Stimulated activated CD8-positive, alpha-beta memory T cell treated with anti-CD3 and anti-CD28 coated beads, Interleukin-12 subunit alpha, Interleukin-12 subunit beta, amount 100 ng/mL, for 1 hour (primary cell): ENCODE results near the gene PPP3CA.

Experiments
- DNase-seq: peaks from one replicate; pipeline ENCODE4 v3.0.0-alpha.2; 2020; ENCODE audit warnings: low read depth

The PPP3CA gene

GRCh38 chr4:101042847-101043246 is 304.5 kb downstream of the PPP3CA start:
- no peak for DNase-seq

GRCh38 chr4:101040776-101041175 is 306.6 kb downstream of the PPP3CA start:
- no peak for DNase-seq

DNA sequence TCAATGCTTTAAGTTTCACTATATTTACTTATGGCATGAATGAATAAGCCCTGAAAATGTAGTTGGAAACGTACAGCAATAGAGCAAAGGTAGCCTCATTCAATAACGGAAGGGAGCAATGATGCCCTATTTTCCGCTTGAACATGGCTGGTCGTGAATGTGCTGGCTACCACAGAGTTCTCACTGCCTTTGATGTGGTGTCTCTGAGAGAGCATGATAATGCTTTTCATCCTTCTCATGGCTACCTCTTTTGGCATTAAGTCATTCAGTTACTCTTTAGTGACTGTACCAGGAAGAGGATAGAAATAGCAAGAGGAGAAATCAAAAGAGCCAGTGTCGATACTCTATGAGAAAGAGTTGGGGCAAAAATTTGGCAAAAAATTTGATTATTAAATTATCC is 308.0 kb downstream of the PPP3CA start:
- DNase-seq, result no peak

DNA sequence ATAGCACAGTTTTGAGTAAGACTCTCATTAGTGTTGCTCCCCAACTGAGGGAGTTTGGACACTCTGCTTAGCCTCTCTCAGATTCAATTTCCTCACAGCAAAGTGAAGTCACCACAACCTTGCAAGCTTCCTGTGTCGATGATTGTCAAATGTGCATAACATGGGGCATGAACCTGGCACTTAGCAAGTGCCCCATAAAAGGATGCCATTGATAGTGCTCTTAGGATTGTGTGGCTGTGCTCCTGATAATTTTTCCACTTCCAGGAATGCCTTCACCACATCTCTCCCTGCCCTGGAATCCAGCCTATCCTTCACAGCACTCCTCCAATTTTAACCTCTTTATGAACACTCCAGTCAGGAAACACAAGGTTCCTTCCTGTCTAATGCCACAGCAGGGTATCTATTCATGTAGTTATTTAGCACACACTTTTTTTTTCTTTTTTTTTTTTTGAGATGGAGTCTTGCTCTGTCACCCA is 309.4 kb downstream of the PPP3CA start:
- DNase-seq, result no peak

GRCh38 chr4:101037249-101037648 is 310.1 kb downstream of the PPP3CA start:
- no peak for DNase-seq

DNA sequence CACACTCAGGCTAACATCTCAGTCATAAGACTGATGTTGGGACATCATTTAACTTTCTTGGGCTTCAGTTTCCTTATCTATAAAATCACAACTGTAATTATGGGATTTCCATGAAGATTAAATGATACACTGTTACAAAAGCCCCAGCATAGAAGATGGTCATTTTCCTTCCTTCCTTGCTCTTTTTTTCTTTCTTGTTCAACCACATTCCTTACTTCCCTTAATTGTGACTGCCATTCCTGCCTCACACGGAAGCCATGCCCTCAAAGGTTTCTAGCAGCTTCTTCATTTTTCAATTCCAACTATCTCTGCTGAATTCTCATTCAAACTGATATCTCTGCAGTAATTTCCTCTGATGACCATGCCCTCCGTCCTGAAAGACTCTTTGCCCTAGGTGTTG is 311.8 kb downstream of the PPP3CA start:
- no peak for DNase-seq

DNA sequence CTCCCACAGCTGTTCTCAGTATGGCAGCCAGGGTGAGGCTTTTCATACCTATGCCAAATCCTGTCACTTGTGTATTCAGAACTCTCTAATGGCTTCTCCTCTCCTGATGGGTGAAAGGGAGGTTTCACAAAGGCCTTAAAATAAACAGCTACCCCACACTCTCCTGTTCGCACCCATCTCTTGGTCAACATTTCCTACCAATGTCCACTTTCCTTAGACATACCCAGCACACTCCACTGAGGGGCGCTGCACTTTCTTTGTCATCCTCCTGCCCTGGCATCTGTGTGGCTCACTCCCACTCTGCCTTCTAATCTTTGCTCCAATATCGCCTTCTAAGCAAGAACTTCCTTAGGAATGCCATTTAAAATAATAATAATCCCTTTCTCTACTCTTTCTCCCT is 313.3 kb downstream of the PPP3CA start:
- DNase-seq, result no peak

- no peak for DNase-seq
These were observed 314.8 kb downstream of the PPP3CA start for GRCh38 chr4:101032541-101032940.

- no peak for DNase-seq
These were observed 315.4 kb downstream of the PPP3CA start for GRCh38 chr4:101031971-101032370.

- DNase-seq, result no peak
These were observed 318.4 kb downstream of the PPP3CA start for GRCh38 chr4:101028886-101029285.

DNA sequence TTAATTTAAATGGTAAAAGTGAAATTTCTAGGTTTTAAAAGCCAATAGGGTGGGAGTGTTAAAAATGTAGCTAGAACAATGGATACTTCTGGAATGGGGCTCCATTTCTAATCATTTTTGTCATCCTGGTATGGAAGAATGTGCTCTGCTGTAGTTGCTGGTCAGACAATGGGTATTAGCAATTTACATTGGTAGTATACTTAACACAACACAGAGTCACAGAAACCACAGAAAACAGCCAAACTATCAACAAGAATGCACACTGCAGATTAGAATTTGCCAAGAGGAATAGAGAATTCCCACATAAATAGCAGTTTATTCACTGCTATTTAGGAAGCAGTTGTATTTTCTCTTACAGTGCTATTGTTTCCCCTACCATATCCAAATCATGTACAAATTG is 319.6 kb downstream of the PPP3CA start:
- no peak for DNase-seq

DNA sequence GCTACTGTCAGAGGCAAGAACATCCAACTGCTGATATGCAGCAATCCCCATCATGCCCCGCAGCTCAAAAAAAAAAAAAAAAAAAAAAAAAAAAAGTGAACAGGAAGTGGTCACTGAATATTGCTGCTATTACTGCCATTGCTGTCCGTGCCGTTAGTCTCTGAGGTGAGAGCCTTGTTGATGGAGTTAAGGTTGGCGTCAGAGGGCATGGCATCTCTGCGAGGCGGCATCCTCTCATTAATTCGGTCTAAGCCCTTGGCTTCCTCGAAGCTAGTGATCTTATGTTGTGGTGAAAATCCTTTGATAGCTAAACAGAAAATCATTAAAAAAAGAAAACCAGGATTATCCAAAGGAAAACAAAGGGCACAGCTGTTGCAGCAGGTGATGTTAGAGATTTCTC is 321.6 kb downstream of the PPP3CA start:
- no peak for DNase-seq

GRCh38 chr4:101022151-101023024 is 324.9 kb downstream of the PPP3CA start:
- no peak for DNase-seq

DNA sequence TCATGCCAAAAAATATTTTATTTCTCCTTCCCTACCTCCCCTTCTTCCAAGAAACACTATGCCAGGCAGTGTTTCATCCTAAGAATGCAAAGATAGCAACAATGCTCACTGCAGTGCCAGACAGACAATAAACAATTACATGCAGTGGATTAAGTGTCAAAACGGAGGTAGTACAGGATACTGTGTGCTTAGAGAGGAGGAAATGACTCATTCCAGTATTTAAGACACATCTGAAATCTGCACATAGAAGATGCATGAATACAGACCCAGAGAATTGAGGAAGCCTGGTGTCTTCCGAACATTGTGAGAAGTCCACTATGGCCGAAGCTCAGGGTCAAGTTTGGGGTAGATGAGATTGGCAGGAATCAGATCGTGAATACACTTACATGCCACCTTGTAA is 326.4 kb downstream of the PPP3CA start:
- no peak for DNase-seq

DNA sequence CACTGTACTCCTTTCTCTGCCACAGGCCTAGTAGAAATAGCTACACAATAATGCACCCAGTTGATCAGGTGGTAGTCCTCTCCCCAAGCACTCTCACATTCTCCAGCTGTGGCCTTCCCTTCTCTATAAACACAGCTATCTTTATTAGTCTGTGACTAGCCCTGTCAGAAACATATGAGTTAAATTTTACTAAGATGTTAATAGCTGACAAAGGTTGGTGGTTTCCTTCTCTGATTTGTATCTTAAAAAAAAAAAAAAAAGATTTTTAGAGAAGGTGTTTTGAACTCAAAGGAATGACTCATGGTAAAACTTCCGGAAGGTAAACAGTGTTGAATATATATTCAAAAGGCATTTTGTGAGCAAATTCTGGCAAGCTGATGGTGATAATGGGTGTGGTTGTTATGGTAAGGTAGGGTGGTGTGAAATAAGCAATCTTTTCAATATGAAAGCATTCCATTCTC is 327.4 kb downstream of the PPP3CA start:
- DNase-seq, result no peak

GRCh38 chr4:101019313-101019712 is 328.0 kb downstream of the PPP3CA start:
- DNase-seq, result no peak

GRCh38 chr4:101018836-101019235 is 328.5 kb downstream of the PPP3CA start:
- DNase-seq, result no peak

GRCh38 chr4:101014417-101014816 is 332.9 kb downstream of the PPP3CA start:
- DNase-seq, result no peak

GRCh38 chr4:101010987-101011386 is 336.3 kb downstream of the PPP3CA start:
- no peak for DNase-seq

DNA sequence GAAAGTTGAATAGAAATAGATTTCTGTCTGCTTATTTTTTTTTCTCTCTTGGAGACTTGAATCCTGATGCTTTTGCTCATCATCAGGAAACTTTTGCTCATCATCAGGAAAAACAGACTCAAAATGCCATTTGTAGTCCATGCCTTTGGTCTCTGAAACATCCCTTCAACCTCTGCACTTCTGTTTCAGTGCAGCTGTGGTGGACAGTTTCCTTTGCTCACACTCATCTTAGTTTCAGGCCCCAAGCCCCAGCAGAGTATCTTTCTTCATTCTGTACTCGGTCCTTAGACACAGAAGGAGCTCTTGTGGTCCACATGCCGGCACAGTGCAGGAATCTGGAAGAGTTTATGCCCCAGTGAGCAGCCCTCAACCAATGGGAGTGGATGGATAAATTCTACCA is 337.9 kb downstream of the PPP3CA start:
- no peak for DNase-seq

DNA sequence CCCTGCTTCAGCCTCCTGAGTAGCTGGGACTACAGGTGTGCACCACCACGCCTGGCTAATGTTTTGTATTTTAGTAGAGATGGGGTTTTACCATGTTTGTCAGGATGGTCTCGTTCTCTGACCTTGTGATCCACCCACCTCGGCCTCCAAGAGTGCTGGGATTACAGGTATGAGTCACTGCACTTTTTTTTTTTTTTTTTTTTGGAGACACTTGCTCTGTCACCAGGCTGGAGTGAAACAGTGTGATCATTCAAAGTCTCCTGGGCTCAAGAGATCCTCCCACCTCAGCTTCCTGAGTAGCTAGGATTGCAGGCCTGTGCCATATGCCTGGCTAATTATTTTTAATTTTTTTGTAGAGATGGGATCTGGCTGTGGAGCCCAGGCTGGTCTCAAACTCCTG is 338.8 kb downstream of the PPP3CA start:
- DNase-seq, result no peak

- DNase-seq, result no peak
These were observed 341.7 kb downstream of the PPP3CA start for GRCh38 chr4:101005659-101006058.

- no peak for DNase-seq
These were observed 346.8 kb downstream of the PPP3CA start for GRCh38 chr4:101000496-101000895.

GRCh38 chr4:100995671-100996070 is 351.7 kb downstream of the PPP3CA start:
- DNase-seq, result no peak
